Myocyte (in vitro differentiated cells): ENCODE results near the gene XKR3. TPM values are rescaled to one million over a fixed set of nuclear protein-coding genes. Genes with fewer than 3 reads are reported as not detected.
"Not testable (repeated sequence)": the region's sequence is repeated elsewhere in the genome, so short reads cannot be mapped to it uniquely, and the experiment has no call there.

Experiments
- DNase-seq: peaks from one replicate; pipeline ENCODE4 v3.0.0-alpha.2; 2012; ENCODE audit warnings: low read depth
- total RNA-seq: library from RNA; depleted of rRNA; stranded (reverse); fragments of >200 nt; gene quantifications from 2 replicates; pipeline ENCODE4 v1.2.3, GENCODE V29; 2014

XKR3 gene
- total RNA-seq, 1 donor from 2014 or later: not detected

DNA sequence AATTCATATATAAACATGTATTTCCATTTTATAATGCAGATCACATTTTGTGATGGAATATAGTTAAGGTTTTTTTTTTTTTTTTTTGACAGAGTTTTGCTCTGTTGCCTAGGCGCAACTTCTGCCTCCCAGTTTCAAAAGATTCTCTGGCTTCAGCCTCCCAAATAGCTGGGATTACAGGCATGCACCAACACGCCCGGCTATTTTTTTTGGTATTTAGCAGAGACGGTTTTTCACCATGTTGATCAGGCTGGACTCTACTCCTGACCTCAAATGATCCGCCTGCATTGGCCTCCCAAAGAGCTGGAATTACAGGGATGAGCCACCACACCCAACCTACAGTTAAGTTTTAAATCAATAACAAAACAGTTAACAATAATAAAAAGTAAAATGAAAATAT is 18.8 kb downstream of the XKR3 start:
- DNase-seq: no peak

GRCh38 chr22:16804882-16805281 is 20.3 kb downstream of the XKR3 start:
- no peak for DNase-seq

DNA sequence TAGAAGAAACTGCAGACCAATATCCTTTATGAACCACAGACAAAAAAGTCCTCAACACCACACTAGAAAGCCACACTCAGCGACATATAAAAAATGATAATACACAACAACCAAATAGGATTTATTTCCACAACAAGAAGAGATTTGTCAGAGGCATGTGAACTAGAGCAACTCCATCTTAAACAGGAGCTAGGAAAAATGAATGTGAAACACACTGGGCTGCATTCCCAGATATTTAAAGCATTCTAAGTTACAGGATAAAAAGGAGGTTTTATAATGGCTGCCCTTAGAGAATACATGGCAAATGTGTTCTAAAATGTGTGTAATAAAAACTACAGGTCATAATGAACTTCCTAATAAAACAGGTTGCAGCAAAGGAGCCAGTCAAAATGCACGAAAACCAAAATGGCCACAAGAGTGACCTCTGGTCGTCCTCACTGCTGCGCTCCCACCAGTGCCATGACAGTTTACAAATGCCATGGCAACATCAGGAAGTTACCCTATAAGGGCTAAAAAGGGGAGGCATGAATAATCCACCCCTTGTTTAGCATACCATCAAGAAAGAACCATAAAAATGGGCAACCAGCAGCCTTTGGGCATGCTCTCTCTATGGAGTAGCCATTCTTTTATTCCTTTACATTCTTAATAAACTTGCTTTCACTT is 21.8 kb downstream of the XKR3 start:
- DNase-seq: no peak

GRCh38 chr22:16801571-16801970 is 23.6 kb downstream of the XKR3 start:
- no peak for DNase-seq

DNA sequence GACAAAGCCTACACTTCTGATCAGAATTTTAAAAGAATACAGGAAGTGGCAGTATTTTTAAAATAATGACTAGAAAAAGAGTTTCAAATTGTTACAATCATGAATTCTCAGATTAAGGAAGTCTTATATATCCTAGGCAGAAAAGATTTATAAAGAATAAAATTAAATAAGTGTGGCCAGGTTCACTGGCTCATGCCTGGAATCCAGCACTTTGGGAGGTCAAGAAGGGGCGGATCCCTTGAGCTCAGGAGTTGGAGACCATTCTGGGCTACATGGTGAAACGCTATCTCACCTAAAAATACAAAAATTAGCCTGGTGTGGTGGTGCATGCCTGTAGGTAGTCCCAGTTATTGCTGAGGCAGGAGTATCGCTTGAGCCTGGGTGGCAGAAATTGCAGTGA is 24.1 kb downstream of the XKR3 start:
- DNase-seq: no peak

DNA sequence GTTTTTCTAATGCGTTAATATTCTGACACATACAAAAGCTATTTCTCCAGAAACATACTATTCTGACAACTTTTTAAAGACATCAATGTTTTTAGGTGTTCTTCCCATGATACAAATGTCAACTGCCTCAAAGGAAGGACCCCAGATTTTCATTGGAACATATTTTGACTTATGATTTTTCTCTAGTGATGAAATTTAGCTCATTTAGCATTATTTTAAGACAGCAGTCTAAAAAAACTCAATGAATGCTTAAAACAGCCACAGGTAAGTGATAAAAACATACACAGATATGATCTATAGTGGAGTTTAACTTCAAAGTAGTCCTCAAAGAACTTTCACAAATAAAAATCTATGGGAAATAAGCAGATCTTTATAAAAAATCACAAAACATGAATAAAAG is 24.9 kb downstream of the XKR3 start:
- DNase-seq: no peak

GRCh38 chr22:16795504-16795903 is 29.7 kb downstream of the XKR3 start:
- not testable (repeated sequence) for DNase-seq

GRCh38 chr22:16793831-16794230 is 31.4 kb downstream of the XKR3 start:
- DNase-seq: no peak

GRCh38 chr22:16789860-16790493 is 35.2 kb downstream of the XKR3 start:
- no peak for DNase-seq

DNA sequence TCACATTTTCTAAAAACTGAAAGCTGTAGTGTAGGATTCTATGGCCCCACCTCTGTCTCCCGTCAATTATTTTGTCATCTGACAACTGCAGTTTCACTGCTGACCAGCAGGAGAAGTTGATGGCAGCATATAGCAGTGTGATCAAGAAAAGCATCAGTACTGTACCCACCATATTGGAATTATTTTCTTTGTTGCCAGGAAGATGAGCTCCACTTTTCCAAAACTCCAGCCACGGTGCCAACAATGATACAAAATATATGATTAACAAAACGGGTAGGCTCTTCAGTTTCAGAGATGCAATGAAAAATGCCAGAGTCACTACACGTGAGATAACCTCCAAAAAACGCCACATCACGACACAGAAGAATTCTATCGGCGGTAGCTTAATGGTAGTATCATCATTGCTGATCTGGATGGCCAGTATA is 41.3 kb downstream of the XKR3 start:
- DNase-seq: no peak

DNA sequence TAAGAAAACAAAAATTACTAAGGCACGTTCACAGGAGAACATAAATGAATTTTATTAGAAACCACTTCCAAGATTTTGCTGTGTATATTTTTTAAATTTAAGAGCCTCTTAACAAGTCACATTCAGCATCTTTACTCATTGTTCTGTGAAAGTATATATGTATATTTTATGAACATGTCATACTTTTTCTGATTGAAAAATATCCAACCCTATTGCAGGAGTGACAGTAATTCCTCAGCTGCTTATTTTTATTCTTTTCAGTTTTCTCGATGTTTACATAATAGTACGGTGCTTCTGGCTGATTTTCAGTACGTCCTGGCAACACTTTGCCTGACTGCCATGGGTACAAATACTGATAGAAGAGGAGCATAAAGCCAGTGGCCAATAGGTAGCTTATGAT is 41.8 kb downstream of the XKR3 start:
- no peak for DNase-seq

GRCh38 chr22:16781764-16782329 is 43.4 kb downstream of the XKR3 start:
- DNase-seq: no peak

- DNase-seq: no peak
Measured at GRCh38 chr22:16781074-16781763, 44.0 kb downstream of the XKR3 start.

GRCh38 chr22:16777284-16777924 is 47.8 kb downstream of the XKR3 start:
- no peak for DNase-seq

DNA sequence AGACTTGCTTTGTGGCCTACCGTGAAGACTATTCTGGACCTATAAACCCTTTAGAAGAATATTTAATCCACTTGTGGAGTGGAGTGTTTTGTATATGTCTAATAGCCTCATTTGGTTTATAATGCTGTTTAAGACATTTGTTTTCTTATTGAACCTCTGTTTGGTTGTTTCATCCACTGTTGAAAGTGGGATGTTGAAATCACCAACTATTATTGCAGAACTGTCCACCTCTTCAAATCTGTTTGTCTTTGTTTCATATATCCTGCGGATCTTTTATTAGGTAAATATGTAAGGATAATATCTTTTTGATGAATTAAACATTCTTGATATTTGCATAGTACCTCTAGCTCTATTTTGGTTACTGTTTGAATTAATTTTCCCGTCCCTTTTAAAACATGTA is 49.1 kb downstream of the XKR3 start:
- no peak for DNase-seq

DNA sequence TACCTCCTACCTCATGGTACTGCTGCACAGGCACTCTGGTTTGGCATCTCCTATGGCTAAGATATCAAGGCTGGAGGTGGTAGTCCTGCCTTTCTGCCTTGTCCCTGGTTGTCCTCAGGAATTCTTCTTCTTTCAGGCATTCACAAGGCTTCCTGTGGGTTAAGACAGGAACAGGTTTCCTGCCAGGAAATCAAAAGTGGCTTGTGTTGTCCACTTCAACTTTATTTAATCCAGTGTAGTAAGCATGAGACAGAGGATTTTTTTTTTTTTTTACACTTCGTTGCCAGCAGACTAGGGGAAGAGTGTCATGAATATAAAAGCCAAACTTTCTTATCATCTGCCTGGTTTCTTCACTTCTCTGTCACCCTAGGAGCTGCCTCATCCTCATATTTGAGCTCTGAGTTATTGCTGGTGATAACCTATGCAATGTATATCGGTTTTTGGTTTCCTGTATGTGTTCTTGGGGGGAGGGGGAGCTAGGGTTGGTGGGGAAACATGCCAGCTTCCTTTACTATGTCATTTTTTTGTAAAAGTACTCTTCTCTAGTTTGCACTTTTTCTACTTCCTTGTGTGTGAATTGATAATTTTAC is 50.2 kb downstream of the XKR3 start:
- DNase-seq: no peak

DNA sequence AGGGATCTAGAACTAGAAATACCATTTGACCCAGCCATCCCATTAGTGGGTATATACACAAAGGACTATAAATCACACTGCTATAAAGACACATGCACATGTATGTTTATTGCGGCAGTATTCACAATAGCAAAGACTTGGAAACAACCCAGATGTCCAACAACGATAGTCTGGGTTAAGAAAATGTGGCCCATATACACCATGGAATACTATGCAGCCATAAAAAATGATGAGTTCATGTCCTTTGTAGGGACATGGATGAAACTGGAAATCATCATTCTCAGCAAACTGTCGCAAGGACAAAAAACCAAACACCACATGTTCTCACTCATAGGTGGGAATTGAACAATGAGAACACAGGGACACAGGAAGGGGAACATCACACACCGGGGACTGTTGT is 53.6 kb downstream of the XKR3 start:
- DNase-seq: not testable (repeated sequence)

DNA sequence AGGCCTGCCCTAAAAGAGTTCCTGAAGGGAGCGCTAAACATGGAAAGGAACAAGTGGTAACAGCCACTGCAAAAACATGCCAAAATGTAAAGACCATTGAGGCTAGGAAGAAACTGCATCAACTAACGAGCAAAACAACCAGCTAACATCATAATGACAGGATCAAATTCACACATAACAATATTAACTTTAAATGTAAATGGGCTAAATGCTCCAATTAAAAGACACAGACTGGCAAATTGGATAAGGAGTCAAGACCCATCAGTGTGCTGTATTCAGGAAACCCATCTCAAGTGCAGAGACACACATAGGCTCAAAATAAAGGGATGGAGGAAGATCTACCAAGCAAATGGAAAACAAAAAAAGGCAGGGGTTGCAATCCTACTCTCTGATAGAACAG is 57.3 kb downstream of the XKR3 start:
- DNase-seq: not testable (repeated sequence)

- DNase-seq: not testable (repeated sequence)
Measured at GRCh38 chr22:16762224-16762623, 63.0 kb downstream of the XKR3 start.

- DNase-seq: not testable (repeated sequence)
Measured at GRCh38 chr22:16760416-16760815, 64.8 kb downstream of the XKR3 start.

DNA sequence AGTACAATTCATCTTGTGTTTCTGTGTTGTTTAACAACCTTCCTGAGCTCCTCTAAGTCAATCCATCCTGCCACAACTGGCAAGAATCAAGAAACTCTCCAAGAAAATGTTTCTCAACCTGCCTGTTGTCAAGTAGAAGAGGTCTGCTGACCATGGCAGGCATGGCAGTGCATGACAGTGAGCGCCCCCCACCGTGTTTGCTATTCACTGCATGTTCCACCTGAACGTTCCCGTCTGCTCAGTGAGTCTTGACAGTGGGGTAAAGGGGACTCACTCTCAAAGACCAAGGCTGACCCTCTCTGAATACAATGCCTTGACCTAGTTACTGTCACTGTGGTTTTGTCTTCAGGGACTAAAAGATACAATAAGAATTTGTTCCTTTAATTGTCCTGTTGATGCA is 75.9 kb downstream of the XKR3 start:
- not testable (repeated sequence) for DNase-seq
